ENCODE data around the gene FGF16. TPM values are rescaled to one million over a fixed set of nuclear protein-coding genes. Genes with fewer than 3 reads are reported as not detected.

Gene FGF16
- total RNA-seq, 1 donor from 2014 or later = not detected

- Mint-ChIP-seq H3K9me3 (ENCODE audit: unreplicated experiment) (peaks cover 2% of the 10 kb centered on the region), H3K27ac (ENCODE audit: unreplicated experiment) (no peak overlapping the region)
- no peak overlapping the region for H3K4me3 ChIP-seq (ENCODE audit: insufficient read depth, low read depth, low read length)
These were observed 18.6 kb upstream of the FGF16 start for GRCh38 chrX:77428551-77428950.

GRCh38 chrX:77431227-77431626, 16.0 kb upstream of the FGF16 start:
- Histone ChIP-seq H3K4me2 (ENCODE audit: low read length) (no peak overlapping the region), H3K9me3 (ENCODE audit: insufficient read depth, low read depth, low read length) (no peaks in the 10 kb centered on the region), H3K27ac (ENCODE audit: low read depth, low read length) (no peak overlapping the region), H3K27me3 (ENCODE audit: insufficient read depth, low read length) (no peaks in the 10 kb centered on the region), H2AFZ (ENCODE audit: low read depth, low read length) (no peak overlapping the region), H3K36me3 (ENCODE audit: insufficient read depth, low read length) (no peaks in the 10 kb centered on the region), H3K79me2 (ENCODE audit: insufficient read depth, low read length) (no peaks in the 10 kb centered on the region), H3K4me1 (ENCODE audit: insufficient read depth, low read length) (peaks cover 13% of the 10 kb centered on the region), H4K20me1 (ENCODE audit: insufficient read depth, low read length) (no peaks in the 10 kb centered on the region), H3K9ac (ENCODE audit: low read length) (no peak overlapping the region), H3K4me3 (ENCODE audit: insufficient read depth, low read depth, low read length) (no peak overlapping the region)
- Mint-ChIP-seq H3K4me1 (ENCODE audit: low read depth, unreplicated experiment) (no peaks in the 10 kb centered on the region), H3K9me3 (ENCODE audit: unreplicated experiment) (no peaks in the 10 kb centered on the region), H3K36me3 (ENCODE audit: low read depth, unreplicated experiment) (no peaks in the 10 kb centered on the region), H3K4me3 (ENCODE audit: unreplicated experiment) (no peak overlapping the region), H3K27me3 (ENCODE audit: low read depth, unreplicated experiment) (no peaks in the 10 kb centered on the region), H3K27ac (ENCODE audit: unreplicated experiment) (no peak overlapping the region)
- peak; percentile 58 for DNase-seq (ENCODE audit: low read depth)
- no peak for TF ChIP-seq EZH2 (IDR thresholded peaks at IDR 0.05; ENCODE audit: insufficient read depth, low read length)
- TF ChIP-seq CTCF (IDR thresholded peaks at IDR 0.05; ENCODE audit: insufficient read depth, low read depth, low read length) = no peak
- FAIRE-seq = peak; percentile 73

More at GRCh38 chrX:77428551-77428950, 18.6 kb upstream of the FGF16 start:
- Histone ChIP-seq H3K4me1 (ENCODE audit: insufficient read depth, low read length) (peaks cover 16% of the 10 kb centered on the region), H3K9me3 (ENCODE audit: insufficient read depth, low read depth, low read length) (no peaks in the 10 kb centered on the region), H4K20me1 (ENCODE audit: insufficient read depth, low read length) (no peaks in the 10 kb centered on the region), H3K79me2 (ENCODE audit: insufficient read depth, low read length) (no peaks in the 10 kb centered on the region), H3K36me3 (ENCODE audit: insufficient read depth, low read length) (no peaks in the 10 kb centered on the region), H3K27ac (ENCODE audit: low read depth, low read length) (no peak overlapping the region), H3K4me2 (ENCODE audit: low read length) (no peak overlapping the region), H3K9ac (ENCODE audit: low read length) (no peak overlapping the region), H3K27me3 (ENCODE audit: insufficient read depth, low read length) (no peaks in the 10 kb centered on the region), H2AFZ (ENCODE audit: low read depth, low read length) (no peak overlapping the region)
- H3K36me3 Mint-ChIP-seq (ENCODE audit: low read depth, unreplicated experiment) = no peaks in the 10 kb centered on the region
- FAIRE-seq (no peak), DNase-seq (ENCODE audit: low read depth) (no peak)
- TF ChIP-seq EZH2 (IDR thresholded peaks at IDR 0.05; ENCODE audit: insufficient read depth, low read length) (no peak), CTCF (IDR thresholded peaks at IDR 0.05; ENCODE audit: insufficient read depth, low read depth, low read length) (no peak)
- H3K4me1 Mint-ChIP-seq (ENCODE audit: low read depth, unreplicated experiment) = no peaks in the 10 kb centered on the region
- H3K27me3 Mint-ChIP-seq (ENCODE audit: low read depth, unreplicated experiment) = no peaks in the 10 kb centered on the region
- H3K4me3 Mint-ChIP-seq (ENCODE audit: unreplicated experiment) = no peak overlapping the region

- no peaks in the 10 kb centered on the region for H3K36me3 ChIP-seq (ENCODE audit: insufficient read depth, low read length)
- H3K36me3 Mint-ChIP-seq (ENCODE audit: low read depth, unreplicated experiment) = no peaks in the 10 kb centered on the region
- no peak overlapping the region for H2AFZ ChIP-seq (ENCODE audit: low read depth, low read length)
- no peaks in the 10 kb centered on the region for H3K27me3 ChIP-seq (ENCODE audit: insufficient read depth, low read length)
- H3K4me1 ChIP-seq (ENCODE audit: insufficient read depth, low read length) = no peaks in the 10 kb centered on the region
- no peak overlapping the region for H3K27ac Mint-ChIP-seq (ENCODE audit: unreplicated experiment)
- FAIRE-seq = peak; percentile 66
- no peaks in the 10 kb centered on the region for H3K9me3 ChIP-seq (ENCODE audit: insufficient read depth, low read depth, low read length)
- H3K27ac ChIP-seq (ENCODE audit: low read depth, low read length) = no peak overlapping the region
- no peaks in the 10 kb centered on the region for H3K27me3 Mint-ChIP-seq (ENCODE audit: low read depth, unreplicated experiment)
- DNase-seq (ENCODE audit: low read depth) = no peak
- H3K79me2 ChIP-seq (ENCODE audit: insufficient read depth, low read length) = no peaks in the 10 kb centered on the region
- H3K4me3 Mint-ChIP-seq (ENCODE audit: unreplicated experiment) = no peak overlapping the region
- no peak overlapping the region for H3K4me2 ChIP-seq (ENCODE audit: low read length)
- no peaks in the 10 kb centered on the region for H4K20me1 ChIP-seq (ENCODE audit: insufficient read depth, low read length)
- peaks cover 4% of the 10 kb centered on the region for H3K4me1 Mint-ChIP-seq (ENCODE audit: low read depth, unreplicated experiment)
- no peak overlapping the region for H3K9ac ChIP-seq (ENCODE audit: low read length)
- H3K9me3 Mint-ChIP-seq (ENCODE audit: unreplicated experiment) = no peaks in the 10 kb centered on the region
- no peak overlapping the region for H3K4me3 ChIP-seq (ENCODE audit: insufficient read depth, low read depth, low read length)
- TF ChIP-seq CTCF (IDR thresholded peaks at IDR 0.05; ENCODE audit: insufficient read depth, low read depth, low read length) (no peak), EZH2 (IDR thresholded peaks at IDR 0.05; ENCODE audit: insufficient read depth, low read length) (no peak)
These were observed 14.2 kb upstream of the FGF16 start for GRCh38 chrX:77433001-77433400.

All from astrocyte (in vitro differentiated cells and primary cell).